K562 (cell line): ENCODE measurements around the gene PMPCB. TPM values are rescaled to one million over a fixed set of nuclear protein-coding genes. Genes with fewer than 3 reads are reported as not detected.

Experiments
- GTF2E2 ChIP-seq: fragments of 200-800 bp; sonication (Bioruptor generic); IDR thresholded peaks from 2 replicates; pipeline ENCODE4 v1.6.1; 2016; ENCODE audit warnings: missing genetic modification characterization, missing compliant biosample characterization
- JUN ChIP-seq, 2 experiments: sonication (generic) in 1 of 2; formaldehyde crosslinking in 1 of 2; IDR thresholded peaks; 2 replicates each; pipeline versions ENCODE4 v1.6.1 to v1.8.0; 2012 to 2022; ENCODE audit warnings: borderline replicate concordance in 2 of 2, mild to moderate bottlenecking in 2 of 2, improper control_type of control experiment in 1 of 2, low read depth in 1 of 2, low read length in 1 of 2, missing genetic modification reagents in 1 of 2
- POLR2H ChIP-seq: IDR thresholded peaks from 2 replicates; pipeline ENCODE4 v1.6.1; 2016; ENCODE audit warnings: missing genetic modification characterization, low read depth, mild to moderate bottlenecking, control low read depth, missing compliant biosample characterization, moderate library complexity
- RBM14 ChIP-seq: fragments of 200-400 bp; formaldehyde crosslinking; IDR thresholded peaks from 2 replicates; pipeline ENCODE4 v1.6.1; 2018; ENCODE audit warnings: low read depth, mild to moderate bottlenecking, low read length, moderate library complexity, borderline replicate concordance; ENCODE audit not compliant: insufficient read depth
- RHOXF2B ChIP-seq: fragments of 250-450 bp; sonication (Bioruptor Pico); conservative IDR thresholded peaks from 2 replicates; pipeline ENCODE4 v1.5.1; 2021
- polyA plus RNA-seq, 8 experiments: library from polyadenylated mRNA; depleted of rRNA in 4 of 8; stranded (reverse) in 5 of 8; unstranded in 3 of 8; fragments of >200 nt; fragmentation: Nextera tagmentation in 2 of 8; fragmentation: Illumina TruSeq in 1 of 8; extraction: Ambion mirVana in 2 of 8; extraction: Trizol in 1 of 8; gene quantifications; 2 replicates each; pipeline versions ENCODE4 v1.2.1 to v1.2.3, GENCODE V29; 2011 to 2014; ENCODE audit warnings: inconsistent platforms in 1 of 8, missing spikeins in 1 of 8
- total RNA-seq, 7 experiments: library from RNA; depleted of rRNA in 6 of 7; stranded (reverse); fragments of >200 nt in 6 of 7; fragmentation: Illumina TruSeq in 2 of 7; extraction: Trizol in 2 of 7; gene quantifications; 2 replicates each; pipeline versions ENCODE4 v1.2.1 to v1.2.3, GENCODE V29; 2011 to 2021; ENCODE audit warnings: low replicate concordance in 1 of 7
- TF ChIP-seq, protein P1 (sequence below): fragments of 450-650 bp; IDR thresholded peaks from 2 replicates; pipeline ENCODE4 v1.6.1; 2016; ENCODE audit warnings: low read depth
- TF ChIP-seq, protein P2 (sequence below): fragments of 450-650 bp; formaldehyde crosslinking; IDR thresholded peaks from 2 replicates; pipeline ENCODE4 v1.4.0; 2020; ENCODE audit warnings: mild to moderate bottlenecking, moderate library complexity
- TF ChIP-seq, protein P3 (sequence below): fragments of 450-650 bp; formaldehyde crosslinking; IDR thresholded peaks from 2 replicates; pipeline ENCODE4 v1.4.0; 2020; ENCODE audit warnings: mild to moderate bottlenecking, moderate library complexity
- TF ChIP-seq, protein P4 (sequence below), 2 experiments: fragments of 450-650 bp in 1 of 2; sonication (generic) in 1 of 2; formaldehyde crosslinking; conservative IDR thresholded peaks; 2 replicates each; pipeline versions ENCODE4 v1.4.0 to v1.8.1; 2020 to 2022; ENCODE audit warnings: mild to moderate bottlenecking in 1 of 2, missing genetic modification reagents in 1 of 2
- TF ChIP-seq, protein P5 (sequence below): fragments of 250-450 bp; sonication (Bioruptor Pico); IDR thresholded peaks from 2 replicates; pipeline ENCODE4 v1.9.0; 2021; ENCODE audit warnings: mild to moderate bottlenecking, inconsistent platforms

The PMPCB gene
- total and polyA plus RNA-seq, 9 of the 15 experiments (the other 6 are each of a cell fraction or from before 2014, with no cell fraction given): 61.2 to 209 (median 105) TPM

DNA sequence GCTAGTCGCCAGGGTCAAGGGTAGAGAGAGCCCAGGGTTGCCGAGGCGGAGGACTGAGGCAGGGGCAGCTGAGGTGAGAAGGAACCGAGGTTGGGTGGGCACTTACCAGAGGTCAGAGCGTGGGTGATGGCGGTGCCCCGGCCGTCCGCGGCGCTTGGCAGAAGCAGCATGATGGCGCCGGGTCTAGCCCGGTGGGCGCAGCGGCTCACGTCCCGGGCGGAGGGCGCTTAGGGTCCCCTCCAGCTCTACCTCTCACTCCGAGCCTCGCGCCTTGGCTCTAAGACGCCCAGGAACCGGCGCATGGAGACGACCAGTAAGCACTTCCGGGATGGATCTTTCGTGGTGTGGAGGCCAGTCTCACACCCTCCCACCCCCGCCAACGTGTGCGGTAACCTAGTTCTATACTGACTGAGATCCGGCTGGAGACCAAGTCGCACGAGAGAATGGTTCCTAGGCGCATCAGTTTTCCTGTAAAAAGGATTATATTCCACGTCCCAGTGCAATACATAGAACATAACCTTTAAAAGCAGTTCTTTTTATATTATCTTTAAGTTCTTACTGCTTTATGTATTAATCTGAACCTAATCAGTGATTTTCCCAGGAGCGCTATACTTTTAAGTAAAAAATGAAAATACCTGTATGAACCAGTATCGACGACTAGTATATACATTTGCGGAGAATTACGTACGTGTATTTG is 47.4 kb downstream of the PMPCB start, which contains the start of gene DNAJC2 (continued):
- TF ChIP-seq, protein P1, sequence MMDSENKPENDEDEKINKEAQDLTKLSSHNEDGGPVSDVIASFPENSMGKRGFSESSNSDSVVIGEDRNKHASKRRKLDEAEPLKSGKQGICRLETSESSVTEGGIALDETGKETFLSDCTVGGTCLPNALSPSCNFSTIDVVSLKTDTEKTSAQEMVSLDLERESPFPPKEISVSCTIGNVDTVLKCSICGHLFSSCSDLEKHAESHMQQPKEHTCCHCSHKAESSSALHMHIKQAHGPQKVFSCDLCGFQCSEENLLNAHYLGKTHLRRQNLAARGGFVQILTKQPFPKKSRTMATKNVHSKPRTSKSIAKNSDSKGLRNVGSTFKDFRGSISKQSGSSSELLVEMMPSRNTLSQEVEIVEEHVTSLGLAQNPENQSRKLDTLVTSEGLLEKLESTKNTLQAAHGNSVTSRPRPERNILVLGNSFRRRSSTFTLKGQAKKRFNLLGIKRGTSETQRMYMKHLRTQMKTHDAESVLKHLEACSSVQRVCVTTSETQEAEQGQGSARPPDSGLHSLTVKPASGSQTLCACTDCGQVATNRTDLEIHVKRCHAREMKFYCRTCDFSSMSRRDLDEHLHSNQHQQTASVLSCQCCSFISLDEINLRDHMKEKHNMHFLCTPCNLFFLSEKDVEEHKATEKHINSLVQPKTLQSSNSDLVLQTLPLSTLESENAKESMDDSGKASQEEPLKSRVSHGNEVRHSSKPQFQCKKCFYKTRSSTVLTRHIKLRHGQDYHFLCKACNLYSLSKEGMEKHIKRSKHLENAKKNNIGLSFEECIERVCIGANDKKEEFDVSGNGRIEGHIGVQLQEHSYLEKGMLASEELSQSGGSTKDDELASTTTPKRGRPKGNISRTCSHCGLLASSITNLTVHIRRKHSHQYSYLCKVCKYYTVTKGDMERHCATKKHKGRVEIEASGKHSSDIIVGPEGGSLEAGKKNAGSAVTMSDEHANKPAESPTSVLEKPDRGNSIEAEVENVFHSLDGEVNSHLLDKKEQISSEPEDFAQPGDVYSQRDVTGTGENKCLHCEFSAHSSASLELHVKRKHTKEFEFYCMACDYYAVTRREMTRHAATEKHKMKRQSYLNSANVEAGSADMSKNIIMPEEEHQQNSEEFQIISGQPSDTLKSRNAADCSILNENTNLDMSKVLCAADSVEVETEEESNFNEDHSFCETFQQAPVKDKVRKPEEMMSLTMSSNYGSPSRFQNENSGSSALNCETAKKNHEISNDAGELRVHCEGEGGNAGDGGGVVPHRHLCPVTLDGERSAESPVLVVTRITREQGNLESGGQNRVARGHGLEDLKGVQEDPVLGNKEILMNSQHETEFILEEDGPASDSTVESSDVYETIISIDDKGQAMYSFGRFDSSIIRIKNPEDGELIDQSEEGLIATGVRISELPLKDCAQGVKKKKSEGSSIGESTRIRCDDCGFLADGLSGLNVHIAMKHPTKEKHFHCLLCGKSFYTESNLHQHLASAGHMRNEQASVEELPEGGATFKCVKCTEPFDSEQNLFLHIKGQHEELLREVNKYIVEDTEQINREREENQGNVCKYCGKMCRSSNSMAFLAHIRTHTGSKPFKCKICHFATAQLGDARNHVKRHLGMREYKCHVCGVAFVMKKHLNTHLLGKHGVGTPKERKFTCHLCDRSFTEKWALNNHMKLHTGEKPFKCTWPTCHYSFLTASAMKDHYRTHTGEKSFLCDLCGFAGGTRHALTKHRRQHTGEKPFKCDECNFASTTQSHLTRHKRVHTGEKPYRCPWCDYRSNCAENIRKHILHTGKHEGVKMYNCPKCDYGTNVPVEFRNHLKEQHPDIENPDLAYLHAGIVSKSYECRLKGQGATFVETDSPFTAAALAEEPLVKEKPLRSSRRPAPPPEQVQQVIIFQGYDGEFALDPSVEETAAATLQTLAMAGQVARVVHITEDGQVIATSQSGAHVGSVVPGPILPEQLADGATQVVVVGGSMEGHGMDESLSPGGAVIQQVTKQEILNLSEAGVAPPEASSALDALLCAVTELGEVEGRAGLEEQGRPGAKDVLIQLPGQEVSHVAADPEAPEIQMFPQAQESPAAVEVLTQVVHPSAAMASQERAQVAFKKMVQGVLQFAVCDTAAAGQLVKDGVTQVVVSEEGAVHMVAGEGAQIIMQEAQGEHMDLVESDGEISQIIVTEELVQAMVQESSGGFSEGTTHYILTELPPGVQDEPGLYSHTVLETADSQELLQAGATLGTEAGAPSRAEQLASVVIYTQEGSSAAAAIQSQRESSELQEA: no peak
- TF ChIP-seq, protein P2, sequence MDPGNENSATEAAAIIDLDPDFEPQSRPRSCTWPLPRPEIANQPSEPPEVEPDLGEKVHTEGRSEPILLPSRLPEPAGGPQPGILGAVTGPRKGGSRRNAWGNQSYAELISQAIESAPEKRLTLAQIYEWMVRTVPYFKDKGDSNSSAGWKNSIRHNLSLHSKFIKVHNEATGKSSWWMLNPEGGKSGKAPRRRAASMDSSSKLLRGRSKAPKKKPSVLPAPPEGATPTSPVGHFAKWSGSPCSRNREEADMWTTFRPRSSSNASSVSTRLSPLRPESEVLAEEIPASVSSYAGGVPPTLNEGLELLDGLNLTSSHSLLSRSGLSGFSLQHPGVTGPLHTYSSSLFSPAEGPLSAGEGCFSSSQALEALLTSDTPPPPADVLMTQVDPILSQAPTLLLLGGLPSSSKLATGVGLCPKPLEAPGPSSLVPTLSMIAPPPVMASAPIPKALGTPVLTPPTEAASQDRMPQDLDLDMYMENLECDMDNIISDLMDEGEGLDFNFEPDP (CRISPR knock-in tag): 0 out of 2 replicates have a peak, but pooled peaks have one; percentile 20
- peak; percentile 68 for TF ChIP-seq POLR2H (tag)
- no peak; the same call in 1 of the 2 replicates for TF ChIP-seq RHOXF2B (CRISPR knock-in tag)
- TF ChIP-seq RBM14: no peak
- peak; percentile 93 for TF ChIP-seq GTF2E2 (tag)
- TF ChIP-seq, protein P3, sequence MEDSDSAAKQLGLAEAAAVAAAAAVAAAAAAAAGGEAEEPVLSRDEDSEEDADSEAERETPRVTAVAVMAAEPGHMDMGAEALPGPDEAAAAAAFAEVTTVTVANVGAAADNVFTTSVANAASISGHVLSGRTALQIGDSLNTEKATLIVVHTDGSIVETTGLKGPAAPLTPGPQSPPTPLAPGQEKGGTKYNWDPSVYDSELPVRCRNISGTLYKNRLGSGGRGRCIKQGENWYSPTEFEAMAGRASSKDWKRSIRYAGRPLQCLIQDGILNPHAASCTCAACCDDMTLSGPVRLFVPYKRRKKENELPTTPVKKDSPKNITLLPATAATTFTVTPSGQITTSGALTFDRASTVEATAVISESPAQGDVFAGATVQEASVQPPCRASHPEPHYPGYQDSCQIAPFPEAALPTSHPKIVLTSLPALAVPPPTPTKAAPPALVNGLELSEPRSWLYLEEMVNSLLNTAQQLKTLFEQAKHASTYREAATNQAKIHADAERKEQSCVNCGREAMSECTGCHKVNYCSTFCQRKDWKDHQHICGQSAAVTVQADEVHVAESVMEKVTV: no peak
- TF ChIP-seq, protein P4, sequence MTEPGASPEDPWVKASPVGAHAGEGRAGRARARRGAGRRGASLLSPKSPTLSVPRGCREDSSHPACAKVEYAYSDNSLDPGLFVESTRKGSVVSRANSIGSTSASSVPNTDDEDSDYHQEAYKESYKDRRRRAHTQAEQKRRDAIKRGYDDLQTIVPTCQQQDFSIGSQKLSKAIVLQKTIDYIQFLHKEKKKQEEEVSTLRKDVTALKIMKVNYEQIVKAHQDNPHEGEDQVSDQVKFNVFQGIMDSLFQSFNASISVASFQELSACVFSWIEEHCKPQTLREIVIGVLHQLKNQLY (CRISPR knock-in tag; conservative IDR thresholded peaks at IDR 0.05): no peak; a peak in 1 of 4 replicates
- TF ChIP-seq JUN (IDR thresholded peaks at IDR 0.05; ENCODE audit: borderline replicate concordance, low read depth, low read length): peak; percentile 57; the same call in 1 of the 2 replicates
- no peak for TF ChIP-seq JUN (CRISPR knock-in tag; IDR thresholded peaks at IDR 0.05; ENCODE audit: borderline replicate concordance)
- TF ChIP-seq, protein P5, sequence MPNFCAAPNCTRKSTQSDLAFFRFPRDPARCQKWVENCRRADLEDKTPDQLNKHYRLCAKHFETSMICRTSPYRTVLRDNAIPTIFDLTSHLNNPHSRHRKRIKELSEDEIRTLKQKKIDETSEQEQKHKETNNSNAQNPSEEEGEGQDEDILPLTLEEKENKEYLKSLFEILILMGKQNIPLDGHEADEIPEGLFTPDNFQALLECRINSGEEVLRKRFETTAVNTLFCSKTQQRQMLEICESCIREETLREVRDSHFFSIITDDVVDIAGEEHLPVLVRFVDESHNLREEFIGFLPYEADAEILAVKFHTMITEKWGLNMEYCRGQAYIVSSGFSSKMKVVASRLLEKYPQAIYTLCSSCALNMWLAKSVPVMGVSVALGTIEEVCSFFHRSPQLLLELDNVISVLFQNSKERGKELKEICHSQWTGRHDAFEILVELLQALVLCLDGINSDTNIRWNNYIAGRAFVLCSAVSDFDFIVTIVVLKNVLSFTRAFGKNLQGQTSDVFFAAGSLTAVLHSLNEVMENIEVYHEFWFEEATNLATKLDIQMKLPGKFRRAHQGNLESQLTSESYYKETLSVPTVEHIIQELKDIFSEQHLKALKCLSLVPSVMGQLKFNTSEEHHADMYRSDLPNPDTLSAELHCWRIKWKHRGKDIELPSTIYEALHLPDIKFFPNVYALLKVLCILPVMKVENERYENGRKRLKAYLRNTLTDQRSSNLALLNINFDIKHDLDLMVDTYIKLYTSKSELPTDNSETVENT (CRISPR knock-in tag): peak; percentile 94
